H1 (cell line): ENCODE measurements around the gene CDHR2. TPM values are rescaled to one million over a fixed set of nuclear protein-coding genes. Genes with fewer than 3 reads are reported as not detected.

ENCODE experiments used
- CTCF ChIA-PET: fragments of 300-600 bp; sonication (Branson Sonifier 250); formaldehyde crosslinking; loops from one replicate; lab custom pipeline; 2021; ENCODE audit not compliant: partially characterized antibody; lab: Charles Lee
- POLR2A ChIA-PET: fragments of 300-600 bp; sonication (Branson Sonifier 250); formaldehyde crosslinking; loops from one replicate; lab custom pipeline; 2021; ENCODE audit warnings: inconsistent platforms; ENCODE audit not compliant: partially characterized antibody; lab: Charles Lee
- DNase-seq, 2 experiments: peaks; one replicate each; pipeline versions ENCODE4 v3.0.0 to v3.0.0-alpha.2; 2010 to 2022; ENCODE audit warnings: low spot score in 2 of 2, low read depth in 1 of 2, mixed read lengths in 1 of 2
- FAIRE-seq: peaks from 2 replicates; lab custom pipeline; 2011; peaks lifted over from hg19 to GRCh38; lab: Jason Lieb, UNC
- H2AFZ ChIP-seq: 2 replicates; pipeline ENCODE4 v1.8.1; 2012; ENCODE audit warnings: low read length, inconsistent platforms
- H2AK5ac ChIP-seq: 2 replicates; pipeline ENCODE4 v1.6.1; 2013; ENCODE audit warnings: low read depth, low read length
- H2BK120ac ChIP-seq: replicated peaks from 2 replicates; pipeline ENCODE3; 2013; ENCODE audit warnings: low read depth, low read length, inconsistent platforms
- H2BK12ac ChIP-seq: 2 replicates; pipeline ENCODE4 v1.6.1; 2013; ENCODE audit warnings: low read depth, low read length
- H2BK15ac ChIP-seq: 2 replicates; pipeline ENCODE4 v1.6.1; 2013; ENCODE audit warnings: low read length
- H2BK20ac ChIP-seq: 2 replicates; pipeline ENCODE4 v1.6.1; 2013; ENCODE audit warnings: low read length
- H2BK5ac ChIP-seq: 2 replicates; pipeline ENCODE4 v1.6.1; 2013; ENCODE audit warnings: low read depth, low read length
- H3K14ac ChIP-seq: 2 replicates; pipeline ENCODE4 v1.6.1; 2013; ENCODE audit warnings: inconsistent platforms; ENCODE audit not compliant: insufficient read length
- H3K18ac ChIP-seq: 2 replicates; pipeline ENCODE4 v1.6.1; 2013; ENCODE audit warnings: low read length; ENCODE audit errors: extremely low read depth
- H3K23ac ChIP-seq: 2 replicates; pipeline ENCODE4 v1.6.1; 2013; ENCODE audit warnings: inconsistent platforms; ENCODE audit not compliant: insufficient read length
- H3K23me2 ChIP-seq: 2 replicates; pipeline ENCODE4 v1.6.1; 2013; ENCODE audit warnings: low read depth, low read length
- H3K27ac ChIP-seq: 2 replicates; pipeline ENCODE4 v1.6.1; 2011; ENCODE audit warnings: low read depth, low read length, inconsistent platforms
- H3K27me3 ChIP-seq, 4 experiments: replicated peaks in 1 of 4; 1 replicate in 1 of 4; 2 replicates in 3 of 4; pipeline versions ENCODE4 v1.6.1 to v1.8.1; 2011 to 2013; ENCODE audit warnings: low read length in 3 of 4, mild to moderate bottlenecking in 3 of 4, inconsistent platforms in 2 of 4, mixed read lengths in 2 of 4, moderate library complexity in 1 of 4; ENCODE audit not compliant: control insufficient read depth in 3 of 4, insufficient read depth in 3 of 4; ENCODE audit errors: extremely low read depth in 1 of 4
- H3K36me3 ChIP-seq, 4 experiments: 2 replicates each; pipeline versions ENCODE4 v1.6.1 to v1.8.1; 2011 to 2013; ENCODE audit warnings: mild to moderate bottlenecking in 4 of 4, low read length in 3 of 4, moderate library complexity in 2 of 4, control low read depth in 1 of 4, inconsistent platforms in 1 of 4; ENCODE audit not compliant: insufficient read depth in 4 of 4, control insufficient read depth in 2 of 4
- H3K4ac ChIP-seq: replicated peaks from 2 replicates; pipeline ENCODE3; 2013; ENCODE audit warnings: low read length, low read depth, mixed read lengths, inconsistent platforms; ENCODE audit not compliant: insufficient read length
- H3K4me1 ChIP-seq, 4 experiments: replicated peaks in 1 of 4; 1 replicate in 1 of 4; 2 replicates in 3 of 4; pipeline versions ENCODE4 v1.6.1 to v1.8.1; 2011 to 2013; ENCODE audit warnings: low read length in 3 of 4, inconsistent platforms in 2 of 4, mixed read lengths in 1 of 4; ENCODE audit not compliant: insufficient read depth in 4 of 4, control insufficient read depth in 3 of 4
- H3K4me2 ChIP-seq, 2 experiments: 2 replicates each; pipeline versions ENCODE4 v1.6.1 to v1.8.1; 2011 to 2013; ENCODE audit warnings: low read depth in 2 of 2, low read length in 2 of 2, control low read depth in 1 of 2, inconsistent platforms in 1 of 2, mild to moderate bottlenecking in 1 of 2; ENCODE audit not compliant: insufficient read depth in 1 of 2
- H3K4me3 ChIP-seq, 4 experiments: fragments of 200-600, 300-600 bp in 1 of 4; sonication (generic), shearing (Covaris generic), sonication (Bioruptor Twin) in 1 of 4; 2 replicates each; pipeline versions ENCODE4 v1.5.1 to v1.8.1; 2011 to 2016; ENCODE audit warnings: low read length in 4 of 4, low read depth in 3 of 4, control low read depth in 2 of 4, inconsistent platforms in 2 of 4, mild to moderate bottlenecking in 2 of 4, mixed read lengths in 1 of 4, moderate library complexity in 1 of 4; ENCODE audit not compliant: insufficient read depth in 2 of 4; ENCODE audit errors: extremely low read depth in 1 of 4
- H3K56ac ChIP-seq: replicated peaks from 2 replicates; pipeline ENCODE3; 2013; ENCODE audit warnings: low read depth, mild to moderate bottlenecking, mixed read lengths, low read length, inconsistent platforms; ENCODE audit not compliant: insufficient read length
- H3K79me1 ChIP-seq: 2 replicates; pipeline ENCODE4 v1.6.1; 2013; ENCODE audit warnings: low read depth, low read length, control low read depth
- H3K79me2 ChIP-seq, 2 experiments: 2 replicates each; pipeline versions ENCODE4 v1.6.1 to v1.8.1; 2012 to 2013; ENCODE audit warnings: low read length in 2 of 2, mild to moderate bottlenecking in 2 of 2, inconsistent platforms in 1 of 2; ENCODE audit not compliant: insufficient read depth in 2 of 2, control insufficient read depth in 1 of 2
- H3K9ac ChIP-seq, 4 experiments: replicated peaks in 1 of 4; 1 replicate in 1 of 4; 2 replicates in 3 of 4; pipeline versions ENCODE4 v1.6.1 to v1.8.1; 2011 to 2013; ENCODE audit warnings: low read depth in 3 of 4, low read length in 3 of 4, control low read depth in 2 of 4, mild to moderate bottlenecking in 2 of 4, moderate library complexity in 2 of 4, inconsistent platforms in 1 of 4; ENCODE audit errors: extremely low read depth in 1 of 4
- H3K9me3 ChIP-seq, 2 experiments: 2 replicates each; pipeline versions ENCODE4 v1.6.1 to v1.8.1; 2012 to 2013; ENCODE audit warnings: mild to moderate bottlenecking in 2 of 2, moderate library complexity in 2 of 2, control low read depth in 1 of 2, inconsistent platforms in 1 of 2, low read depth in 1 of 2, low read length in 1 of 2, mixed read lengths in 1 of 2; ENCODE audit not compliant: insufficient read depth in 2 of 2
- H4K20me1 ChIP-seq, 2 experiments: replicated peaks in 1 of 2; 2 replicates each; pipeline versions ENCODE3 to v1.8.1; 2011 to 2013; ENCODE audit warnings: inconsistent platforms in 2 of 2, low read length in 2 of 2, mild to moderate bottlenecking in 1 of 2; ENCODE audit not compliant: insufficient read depth in 2 of 2, control insufficient read depth in 1 of 2
- H4K5ac ChIP-seq: 2 replicates; pipeline ENCODE4 v1.6.1; 2013; ENCODE audit warnings: low read length, low read depth, mixed read lengths, inconsistent platforms; ENCODE audit not compliant: insufficient read length
- H4K8ac ChIP-seq: 2 replicates; pipeline ENCODE4 v1.8.0; 2013; ENCODE audit warnings: mild to moderate bottlenecking, moderate library complexity, low read length, inconsistent platforms; ENCODE audit not compliant: insufficient read depth; ENCODE audit errors: extremely low read depth
- H4K91ac ChIP-seq: replicated peaks from 2 replicates; pipeline ENCODE3; 2013; ENCODE audit warnings: low read length, mixed read lengths, inconsistent platforms; ENCODE audit not compliant: insufficient read length
- CBX8 ChIP-seq: fragments of 300-800, 300-1000 bp; sonication (generic); IDR thresholded peaks from 2 replicates; pipeline ENCODE4 v1.7.1; 2016; ENCODE audit warnings: low read depth, low read length, borderline replicate concordance
- CTBP2 ChIP-seq: IDR thresholded peaks from 2 replicates; pipeline ENCODE4 v1.7.0; 2011; ENCODE audit warnings: borderline replicate concordance, mild to moderate bottlenecking, moderate library complexity, mixed read lengths, low read length; ENCODE audit not compliant: insufficient read depth, insufficient read length
- JUN ChIP-seq: IDR thresholded peaks from 2 replicates; pipeline ENCODE4 v1.6.1; 2011; ENCODE audit warnings: low read depth, mild to moderate bottlenecking, improper control_type of control experiment, low read length
- MAFK ChIP-seq: IDR thresholded peaks from 2 replicates; pipeline ENCODE4 v1.6.1; 2012; ENCODE audit warnings: low read depth, mild to moderate bottlenecking, improper control_type of control experiment, low read length
- NANOG ChIP-seq: IDR thresholded peaks from 2 replicates; pipeline ENCODE4 v1.6.1; 2011; ENCODE audit warnings: low read length, low read depth, mild to moderate bottlenecking, inconsistent platforms; ENCODE audit not compliant: insufficient read depth, poor library complexity, severe bottlenecking
- POLR2AphosphoS5 ChIP-seq: IDR thresholded peaks from 2 replicates; pipeline ENCODE4 v1.6.1; 2011; ENCODE audit warnings: low read depth, low read length
- RAD21 ChIP-seq, 2 experiments: IDR thresholded peaks in 1 of 2; conservative IDR thresholded peaks in 1 of 2; 2 replicates each; pipeline ENCODE4 v1.6.1; 2011; ENCODE audit warnings: low read depth in 2 of 2, low read length in 2 of 2, improper control_type of control experiment in 1 of 2, inconsistent platforms in 1 of 2, mild to moderate bottlenecking in 1 of 2, moderate library complexity in 1 of 2
- RFX5 ChIP-seq: IDR thresholded peaks from 2 replicates; pipeline ENCODE4 v1.6.1; 2011; ENCODE audit warnings: low read depth, low read length, improper control_type of control experiment, borderline replicate concordance
- SAP30 ChIP-seq: fragments of 300-600 bp; sonication (generic); IDR thresholded peaks from 2 replicates; pipeline ENCODE4 v1.7.1; 2012; ENCODE audit warnings: low read length, moderate library complexity, mild to moderate bottlenecking, inconsistent platforms; ENCODE audit not compliant: insufficient read depth, insufficient replicate concordance
- SIN3A ChIP-seq, 2 experiments: IDR thresholded peaks in 1 of 2; conservative IDR thresholded peaks in 1 of 2; 2 replicates each; pipeline ENCODE4 v1.6.1; 2011 to 2012; ENCODE audit warnings: low read length in 2 of 2, improper control_type of control experiment in 1 of 2, low read depth in 1 of 2, mild to moderate bottlenecking in 1 of 2
- SP1 ChIP-seq: IDR thresholded peaks from 2 replicates; pipeline ENCODE4 v1.6.1; 2011; ENCODE audit warnings: low read depth, low read length
- TBP ChIP-seq: IDR thresholded peaks from 2 replicates; pipeline ENCODE4 v1.6.1; 2011; ENCODE audit warnings: low read depth, low read length, improper control_type of control experiment
- TEAD4 ChIP-seq: IDR thresholded peaks from 2 replicates; pipeline ENCODE4 v1.6.1; 2012; ENCODE audit warnings: low read depth, low read length, inconsistent platforms, mixed read lengths
- WGBS, 2 experiments: shearing (Covaris generic) in 1 of 2; methylation state at CpG; one replicate each; pipeline versions ENCODE4 v1.1.6 to v1.1.7; 2013 to 2015; ENCODE audit warnings: low lambda C conversion rate in 2 of 2, mixed read lengths in 2 of 2, inconsistent platforms in 1 of 2, low coverage in 1 of 2, missing lambda C conversion rate in 1 of 2; ENCODE audit not compliant: insufficient replicate concordance in 2 of 2, insufficient coverage in 1 of 2, insufficient read length in 1 of 2; ENCODE audit errors: extremely low coverage in 1 of 2, missing lambda C conversion rate in 1 of 2; 5-methylcytosine and 5-hydroxymethylcytosine counted together
- polyA plus RNA-seq, 7 experiments: library from polyadenylated mRNA; depleted of rRNA in 3 of 7; stranded (reverse) in 5 of 7; unstranded in 2 of 7; fragments of >200 nt in 5 of 7; fragments of 200-250 nt in 2 of 7; gene quantifications; 1 replicate in 5 of 7; 2 replicates in 1 of 7; 4 replicates in 1 of 7; pipeline versions ENCODE4 v1.2.1 to v1.2.3, GENCODE V29; 2011 to 2013; ENCODE audit warnings: missing spikeins in 2 of 7, mixed read lengths in 2 of 7
- total RNA-seq: library from RNA; stranded (reverse); fragmentation: NEBNext Ultra II Directional; extraction: Animal tissue kit (Norgen Biotek cat#: 25700); gene quantifications from 2 replicates; pipeline ENCODE4 v1.2.1, GENCODE V29; 2021

Gene CDHR2
- total and polyA plus RNA-seq, 2 of the 8 experiments (the other 6 are each of a cell fraction or from before 2014, with no cell fraction given) = 0.02 to 0.43 TPM

- 71% methylated on average over 2 of the region's 2 CpGs; no CpG with 5 or more reads in 1 of the 2 experiments for WGBS, 2 experiments
- H4K5ac ChIP-seq = no peak overlapping the region
- CTCF ChIA-PET = interaction anchor here (1.6 to 1.9 kb wide), 3 partner anchors 14 to 47 kb away, joined by 3 to 7 read pairs (median 5); no protein-coding TSS in a partner anchor
- TF ChIP-seq SP1 (no peak), MAFK (no peak), TBP (no peak), SAP30 (no peak), TEAD4 (no peak), SIN3A (conservative IDR thresholded peaks at IDR 0.05 in 1 of 2, IDR thresholded peaks at IDR 0.05 in 1 of 2; ENCODE audit: low read depth in 1 of 2, low read length in 2 of 2) (no peak), CTBP2 (no peak), CBX8 (no peak), JUN (no peak), RAD21 (IDR thresholded peaks at IDR 0.05 in 1 of 2, conservative IDR thresholded peaks at IDR 0.05 in 1 of 2; ENCODE audit: low read depth in 2 of 2, low read length in 2 of 2) (no peak), RFX5 (no peak), POLR2AphosphoS5 (no peak), NANOG (no peak)
Measured at GRCh38 chr5:176625512-176625911, 76.4 kb downstream of the CDHR2 start.

More at GRCh38 chr5:176625512-176625911, 76.4 kb downstream of the CDHR2 start:
- Histone ChIP-seq H3K27ac (no peak overlapping the region), H2AFZ (no peak overlapping the region), H2BK12ac (no peak overlapping the region), H3K27me3 (peaks cover 2 to 35% (median 23%) of the 10 kb centered on the region in 4 experiments), H3K23me2 (peaks cover 10% of the 10 kb centered on the region), H4K8ac (no peak overlapping the region), H4K20me1 (peaks cover 0 to 4% of the 10 kb centered on the region in 2 experiments), H2BK5ac (no peak overlapping the region), H3K79me2 (no peaks in the 10 kb centered on the region), H3K36me3 (no peaks in the 10 kb centered on the region), H3K23ac (no peak overlapping the region), H3K4ac (no peak overlapping the region), H3K4me2 (no peak overlapping the region), H2BK20ac (no peak overlapping the region), H3K4me1 (peaks cover 2 to 28% (median 12%) of the 10 kb centered on the region in 4 experiments; a peak in 6 of 7 replicates), H3K4me3 (no peak overlapping the region), H4K91ac (no peak overlapping the region), H3K9me3 (no peaks in the 10 kb centered on the region), H2BK120ac (no peak overlapping the region), H3K79me1 (no peaks in the 10 kb centered on the region), H3K18ac (no peak overlapping the region), H3K9ac (no peak overlapping the region), H3K14ac (no peak overlapping the region), H3K56ac (no peak overlapping the region), H2AK5ac (no peak overlapping the region), H2BK15ac (no peak overlapping the region)
- no peak for FAIRE-seq
- no peak for DNase-seq
- POLR2A ChIA-PET = interaction anchor here (0.7 to 1.9 kb wide), 2 partner anchors 12 to 18 kb away, joined by 3 to 6 read pairs; no protein-coding TSS in a partner anchor
